Spinal cord (tissue), 10 donors: ENCODE data around the gene SGMS1. TPM values are rescaled to one million over a fixed set of nuclear protein-coding genes. Genes with fewer than 3 reads are reported as not detected.

ENCODE experiments used
- DNase-seq, 6 donors: peaks; one replicate each; pipeline versions ENCODE4 v3.0.0 to v3.0.0-alpha.2; 2013 to 2015; ENCODE audit warnings: low spot score in 6 of 6, low read depth in 4 of 6
- H3K27ac ChIP-seq: one replicate; pipeline ENCODE4 v1.5.1; 2013; ENCODE audit warnings: low read depth, low read length, control low read depth
- H3K27me3 ChIP-seq: one replicate; pipeline ENCODE4 v1.6.1; 2013; ENCODE audit warnings: low read length; ENCODE audit not compliant: control insufficient read depth, insufficient read depth
- H3K36me3 ChIP-seq: one replicate; pipeline ENCODE4 v1.6.1; 2013; ENCODE audit warnings: low read length; ENCODE audit not compliant: control insufficient read depth, insufficient read depth
- H3K4me1 ChIP-seq: one replicate; pipeline ENCODE4 v1.6.1; 2013; ENCODE audit warnings: low read length; ENCODE audit not compliant: control insufficient read depth, insufficient read depth
- H3K4me3 ChIP-seq: one replicate; pipeline ENCODE4 v1.5.1; 2013; ENCODE audit warnings: low read depth, low read length, control low read depth
- H3K9me3 ChIP-seq: one replicate; pipeline ENCODE4 v1.6.1; 2013; ENCODE audit warnings: low read length; ENCODE audit not compliant: control insufficient read depth, insufficient read depth
- WGBS: methylation state at CpG from one replicate; pipeline ENCODE4 v1.1.5; 2013; ENCODE audit warnings: missing lambda C conversion rate; ENCODE audit not compliant: insufficient coverage; 5-methylcytosine and 5-hydroxymethylcytosine counted together
- polyA plus RNA-seq, 2 donors: library from polyadenylated mRNA; unstranded; fragments of 120-200 nt; gene quantifications; one replicate each; pipeline ENCODE4 v1.2.1, GENCODE V29; 2013; ENCODE audit not compliant: insufficient read length in 2 of 2
- total RNA-seq, 2 donors: library from RNA; depleted of rRNA in 1 of 2; stranded (reverse); fragments of 120-200 nt in 1 of 2; fragments of >200 nt in 1 of 2; gene quantifications; one replicate each; pipeline versions ENCODE4 v1.2.3 to v1.2.4, GENCODE V29; 2013 to 2014
- donor health status: healthy.

The SGMS1 gene
- total and polyA plus RNA-seq, 4 donors, result 24.5 to 57.2 (median 40.5) TPM

DNA sequence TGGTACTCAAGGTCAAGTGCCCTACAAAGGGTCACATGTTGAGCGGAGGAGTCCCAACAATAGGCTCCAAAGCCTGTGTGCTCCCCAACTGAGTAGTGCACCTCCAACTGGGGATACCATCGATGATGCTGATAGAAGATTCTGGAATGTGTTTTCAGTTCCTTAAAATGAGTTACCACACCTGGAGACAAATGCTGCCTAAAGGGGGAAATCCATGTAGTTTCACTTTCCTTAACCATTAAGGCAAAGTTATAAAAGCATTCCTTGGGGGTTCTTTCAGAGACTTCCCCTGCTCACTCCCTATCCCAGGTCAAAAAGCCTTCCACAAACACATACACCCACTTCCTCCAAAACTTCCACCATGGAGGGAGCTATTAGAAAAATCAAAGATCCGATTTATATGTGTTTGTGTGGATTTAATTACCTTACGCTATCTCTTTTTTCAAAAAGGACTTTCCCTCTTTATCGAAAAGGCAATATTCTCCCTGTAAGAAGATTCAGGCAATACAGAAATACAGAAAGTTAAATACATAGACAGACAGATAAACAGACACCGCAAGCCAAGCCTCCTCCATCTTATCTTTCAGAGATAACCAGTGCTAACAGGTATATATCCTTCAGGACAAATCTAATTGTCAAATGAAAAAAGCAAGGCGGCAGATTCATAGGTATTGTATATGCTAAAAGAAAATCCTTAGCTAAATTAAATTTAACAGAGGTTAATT is 236.6 kb downstream of the SGMS1 start:
- H3K27me3 ChIP-seq, result no peaks in the 10 kb centered on the region
- H3K9me3 ChIP-seq, result no peaks in the 10 kb centered on the region
- H3K4me1 ChIP-seq, result no peaks in the 10 kb centered on the region
- no peaks in the 10 kb centered on the region for H3K36me3 ChIP-seq
- DNase-seq, result no peak
- no peak overlapping the region for H3K4me3 ChIP-seq
- no CpG with 5 or more reads among the region's 7 CpGs for WGBS
- no peak overlapping the region for H3K27ac ChIP-seq

DNA sequence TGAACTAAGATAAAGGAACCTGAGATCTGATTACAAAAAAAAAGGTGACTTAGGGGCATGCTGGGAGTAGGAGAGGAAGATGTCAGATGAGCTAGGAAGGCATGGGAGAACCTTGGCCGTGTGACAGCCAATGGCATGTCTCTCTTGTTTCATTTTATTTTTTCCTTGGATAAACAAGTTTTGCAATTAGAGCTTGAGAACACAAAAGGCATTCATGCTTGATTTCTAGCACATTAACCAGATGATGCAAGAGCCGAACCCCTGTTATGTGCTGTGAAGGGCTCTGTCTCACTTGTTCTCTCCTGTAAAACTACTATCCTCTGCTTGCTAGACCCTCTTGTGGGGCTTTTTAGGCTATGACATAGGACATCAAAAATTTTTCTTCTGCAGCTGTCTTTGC is 238.1 kb downstream of the SGMS1 start:
- 40% methylated on average over 1 of the region's 2 CpGs for WGBS
- DNase-seq, result peak in 2 of 6 donors; percentile 7 to 42
- no peaks in the 10 kb centered on the region for H3K27me3 ChIP-seq
- H3K4me1 ChIP-seq, result no peaks in the 10 kb centered on the region
- H3K4me3 ChIP-seq, result no peak overlapping the region
- H3K9me3 ChIP-seq, result no peaks in the 10 kb centered on the region
- H3K36me3 ChIP-seq, result no peaks in the 10 kb centered on the region
- no peak overlapping the region for H3K27ac ChIP-seq

DNA sequence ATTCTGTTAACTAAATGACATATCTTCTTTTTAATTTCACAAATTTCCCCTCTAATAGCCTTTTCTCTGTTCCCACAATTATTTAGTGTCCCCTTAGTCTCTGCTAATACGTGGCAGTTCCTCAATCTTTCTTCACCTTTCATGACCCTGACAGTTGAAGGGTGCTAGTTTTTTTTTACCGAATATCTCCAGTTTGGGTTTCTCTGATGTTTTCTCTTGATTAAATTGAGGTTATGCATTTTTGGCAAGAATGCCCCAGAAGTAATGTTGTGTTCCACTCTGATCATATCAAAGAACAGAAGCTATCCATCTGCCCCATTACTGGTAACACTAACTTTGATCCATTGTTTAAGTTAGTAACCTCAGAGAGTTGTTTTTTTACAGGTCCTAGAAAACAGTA is 238.9 kb downstream of the SGMS1 start:
- H3K27me3 ChIP-seq, result no peaks in the 10 kb centered on the region
- no peaks in the 10 kb centered on the region for H3K9me3 ChIP-seq
- no CpG with 5 or more reads among the region's 2 CpGs for WGBS
- H3K4me1 ChIP-seq, result peaks cover 3% of the 10 kb centered on the region
- no peaks in the 10 kb centered on the region for H3K36me3 ChIP-seq
- H3K27ac ChIP-seq, result no peak overlapping the region
- no peak overlapping the region for H3K4me3 ChIP-seq
- no peak for DNase-seq

DNA sequence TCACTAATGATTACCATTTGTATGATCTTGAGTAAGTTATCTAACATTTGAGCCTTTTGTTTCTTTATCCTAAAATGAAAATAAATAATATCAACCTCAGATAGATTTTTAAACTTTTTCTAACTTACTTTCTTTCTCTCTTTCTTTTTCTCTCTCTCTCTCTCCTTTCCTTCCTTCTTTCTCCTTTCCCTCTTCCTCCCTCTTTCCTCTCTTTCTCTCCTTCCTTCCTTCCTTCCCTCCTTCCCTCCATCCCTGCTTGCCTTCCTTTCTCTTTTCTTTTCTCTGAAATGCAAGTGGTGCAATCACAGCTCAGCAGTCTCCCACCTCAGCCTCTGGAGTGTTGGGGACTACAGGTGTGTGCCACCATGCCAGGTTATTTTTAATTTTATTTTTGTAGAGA is 239.5 kb downstream of the SGMS1 start:
- DNase-seq, result no peak
- no peak overlapping the region for H3K4me3 ChIP-seq
- no peaks in the 10 kb centered on the region for H3K9me3 ChIP-seq
- peaks cover 7% of the 10 kb centered on the region for H3K4me1 ChIP-seq
- no peak overlapping the region for H3K27ac ChIP-seq
- H3K36me3 ChIP-seq, result no peaks in the 10 kb centered on the region
- no peaks in the 10 kb centered on the region for H3K27me3 ChIP-seq

DNA sequence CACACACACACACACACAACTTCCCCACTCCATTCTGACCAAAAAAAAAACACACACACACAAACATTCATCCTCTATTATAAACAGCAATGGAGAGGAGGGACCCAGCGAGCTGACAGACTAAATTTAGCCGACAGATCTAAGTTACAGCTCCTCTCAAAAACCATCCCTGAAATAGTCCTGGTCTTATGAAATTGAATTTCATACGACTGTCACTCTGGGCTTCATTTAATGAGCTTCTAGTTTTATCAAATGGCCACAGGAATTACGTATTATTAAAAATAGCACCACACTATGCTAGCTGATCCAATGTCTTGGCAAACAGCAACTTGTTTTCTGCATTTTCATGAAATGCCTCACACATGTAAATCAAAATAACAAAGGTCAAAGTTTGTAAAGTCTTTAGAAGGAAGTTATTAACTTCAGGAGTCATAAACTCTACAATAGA is 241.2 kb downstream of the SGMS1 start:
- no CpG with 5 or more reads among the region's 4 CpGs for WGBS

DNA sequence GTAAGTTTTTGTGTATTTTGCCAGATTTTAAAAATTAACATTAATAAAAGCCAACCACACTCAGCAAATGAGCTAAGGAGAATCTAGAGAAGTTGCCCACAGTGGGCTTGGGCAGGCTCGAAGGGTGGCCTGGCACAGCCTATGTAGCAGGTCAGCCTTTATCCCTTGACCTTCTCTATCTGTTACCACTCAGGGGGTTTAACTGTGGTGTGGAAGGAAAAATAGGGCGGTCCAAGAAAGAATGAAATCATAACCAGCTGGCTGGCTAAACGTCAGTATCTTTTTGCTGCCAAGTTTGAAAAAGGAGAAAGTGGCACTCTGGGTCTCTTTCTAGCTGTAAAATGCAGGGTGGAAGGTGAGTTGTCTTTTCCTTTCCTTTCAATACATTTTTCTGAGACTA is 242.1 kb downstream of the SGMS1 start:
- peaks cover 7% of the 10 kb centered on the region for H3K4me1 ChIP-seq
- H3K9me3 ChIP-seq, result no peaks in the 10 kb centered on the region
- H3K27ac ChIP-seq, result no peak overlapping the region
- no peaks in the 10 kb centered on the region for H3K27me3 ChIP-seq
- H3K36me3 ChIP-seq, result no peaks in the 10 kb centered on the region
- no peak overlapping the region for H3K4me3 ChIP-seq
- peak in 1 of 6 donors; percentile 13 for DNase-seq
- 33% methylated on average over 1 of the region's 3 CpGs for WGBS

More for the DNA sequence above, 241.2 kb downstream of the SGMS1 start:
- H3K36me3 ChIP-seq, result no peaks in the 10 kb centered on the region
- no peak for DNase-seq
- no peaks in the 10 kb centered on the region for H3K9me3 ChIP-seq
- H3K27ac ChIP-seq, result no peak overlapping the region
- H3K27me3 ChIP-seq, result no peaks in the 10 kb centered on the region
- H3K4me1 ChIP-seq, result peaks cover 7% of the 10 kb centered on the region
- no peak overlapping the region for H3K4me3 ChIP-seq

DNA sequence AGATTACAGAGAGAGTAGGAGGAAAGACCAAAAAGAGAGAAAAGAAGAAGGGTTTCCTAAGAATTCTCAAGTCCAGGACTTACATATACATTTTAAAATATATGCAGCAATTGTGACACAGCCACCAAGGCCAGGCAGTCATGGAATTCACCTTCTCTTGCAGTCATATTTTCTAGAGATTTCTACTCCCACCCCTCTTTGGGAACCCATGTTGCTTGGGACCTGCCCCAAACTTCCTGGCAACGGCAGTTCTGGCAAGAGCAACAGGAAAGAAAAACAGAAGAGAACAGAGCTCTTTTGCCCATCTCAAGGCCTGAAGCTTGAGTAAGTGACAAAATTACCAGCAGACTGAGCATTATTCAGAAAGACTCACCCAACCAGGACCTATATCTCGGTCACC is 244.1 kb downstream of the SGMS1 start:
- no peaks in the 10 kb centered on the region for H3K27me3 ChIP-seq
- H3K4me3 ChIP-seq, result no peak overlapping the region
- H3K36me3 ChIP-seq, result no peaks in the 10 kb centered on the region
- peak in 1 of 6 donors; percentile 47 for DNase-seq
- 61% methylated on average over 2 of the region's 2 CpGs for WGBS
- no peaks in the 10 kb centered on the region for H3K9me3 ChIP-seq
- no peak overlapping the region for H3K27ac ChIP-seq
- H3K4me1 ChIP-seq, result peaks cover 7% of the 10 kb centered on the region

DNA sequence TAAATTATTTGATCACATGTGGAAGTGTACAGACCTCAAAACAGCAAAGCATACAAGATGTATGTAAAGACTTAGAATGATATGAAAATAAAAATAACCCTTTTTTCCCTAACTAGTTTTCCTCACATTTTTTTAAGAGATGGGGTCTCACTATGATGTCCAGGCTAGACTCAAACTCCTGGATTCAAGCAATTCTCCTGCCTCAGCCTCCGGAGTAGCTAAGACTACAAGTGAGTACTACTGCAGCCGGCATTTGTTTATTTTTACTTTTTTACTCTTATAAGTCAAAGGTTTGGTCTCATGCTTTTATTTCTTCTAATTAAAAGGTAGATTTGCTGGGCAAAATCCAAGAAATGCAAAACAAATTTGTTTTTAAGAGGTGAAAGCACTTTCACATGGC is 248.0 kb downstream of the SGMS1 start:
- H3K9me3 ChIP-seq, result no peaks in the 10 kb centered on the region
- no peak overlapping the region for H3K27ac ChIP-seq
- H3K27me3 ChIP-seq, result no peaks in the 10 kb centered on the region
- H3K4me3 ChIP-seq, result no peak overlapping the region
- WGBS, result no CpG with 5 or more reads among the region's 2 CpGs
- no peaks in the 10 kb centered on the region for H3K36me3 ChIP-seq
- H3K4me1 ChIP-seq, result peaks cover 7% of the 10 kb centered on the region
- DNase-seq, result no peak

DNA sequence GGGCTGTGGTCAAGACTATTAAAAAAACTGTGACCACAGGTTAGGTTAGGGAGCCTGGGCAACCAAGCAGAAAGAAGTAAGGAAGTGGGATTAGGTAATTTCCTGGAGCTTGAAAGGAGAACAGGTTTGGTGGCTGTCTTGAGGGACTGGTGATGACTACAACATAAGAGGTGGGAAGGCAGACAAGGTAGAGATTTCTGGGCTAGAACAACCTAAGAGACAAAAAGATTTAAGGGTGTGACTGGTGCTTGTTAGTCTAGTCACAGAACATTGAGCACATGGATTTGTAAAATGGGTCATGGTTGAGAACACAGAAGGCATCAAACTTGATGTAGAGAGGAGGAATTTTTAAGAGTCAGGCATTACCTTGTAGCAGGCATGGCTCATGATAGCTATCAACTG is 248.7 kb downstream of the SGMS1 start:
- no peak for DNase-seq

DNA sequence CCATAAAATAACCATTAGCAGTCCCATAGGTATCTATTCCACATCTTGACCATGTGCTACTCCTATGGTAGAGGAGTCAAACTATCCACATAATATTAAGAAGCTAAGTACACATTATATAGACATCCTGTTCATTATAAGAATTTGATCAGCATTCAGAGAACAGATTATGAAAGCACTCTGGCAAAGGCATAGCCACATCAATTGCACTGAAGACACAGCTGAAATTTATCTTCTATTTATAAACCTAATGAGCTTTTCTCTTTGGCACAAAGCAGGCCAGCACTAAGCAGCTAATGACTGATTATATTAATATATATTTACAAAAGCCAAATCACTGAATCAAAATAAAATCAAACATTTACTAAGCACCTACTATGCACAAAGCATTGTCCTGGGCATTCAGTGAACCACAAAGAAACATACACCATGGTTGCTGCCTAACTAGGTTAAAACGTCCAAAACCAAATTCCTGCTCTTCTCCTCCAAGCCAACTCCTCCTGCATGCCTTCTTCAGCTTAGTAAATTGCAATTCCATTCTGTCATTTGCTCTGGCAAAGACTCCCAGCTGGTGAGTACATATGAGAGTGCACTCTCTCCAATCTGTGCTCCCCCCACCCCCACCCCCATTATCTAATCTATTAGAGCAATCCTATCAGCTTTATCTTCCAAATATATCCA is 249.8 kb downstream of the SGMS1 start:
- DNase-seq, result no peak
- no peaks in the 10 kb centered on the region for H3K27me3 ChIP-seq
- H3K4me1 ChIP-seq, result no peaks in the 10 kb centered on the region
- no peak overlapping the region for H3K27ac ChIP-seq
- no peaks in the 10 kb centered on the region for H3K36me3 ChIP-seq
- H3K9me3 ChIP-seq, result no peaks in the 10 kb centered on the region
- H3K4me3 ChIP-seq, result no peak overlapping the region
- WGBS, result 55% methylated on average over 1 of the region's 1 CpG

More for the DNA sequence above, 248.7 kb downstream of the SGMS1 start:
- H3K27ac ChIP-seq, result no peak overlapping the region
- no peaks in the 10 kb centered on the region for H3K9me3 ChIP-seq
- H3K36me3 ChIP-seq, result no peaks in the 10 kb centered on the region
- H3K4me3 ChIP-seq, result no peak overlapping the region
- peaks cover 6% of the 10 kb centered on the region for H3K4me1 ChIP-seq
- no peaks in the 10 kb centered on the region for H3K27me3 ChIP-seq
